HTERT RPE-1 (cell line): Measurements from ENCODE around the gene POLR3A.
"Not testable (repeated sequence)": the region's sequence is repeated elsewhere in the genome, so short reads cannot be mapped to it uniquely, and the experiment has no call there.

ENCODE experiments used
- in situ Hi-C: fragments of 300-500 bp; cut with MboI; formaldehyde crosslinking; loops from 4 replicates; pipeline ENCODE4 v1.14.3; 2020; ENCODE audit warnings: low sequenced_read_pairs

Gene POLR3A

DNA sequence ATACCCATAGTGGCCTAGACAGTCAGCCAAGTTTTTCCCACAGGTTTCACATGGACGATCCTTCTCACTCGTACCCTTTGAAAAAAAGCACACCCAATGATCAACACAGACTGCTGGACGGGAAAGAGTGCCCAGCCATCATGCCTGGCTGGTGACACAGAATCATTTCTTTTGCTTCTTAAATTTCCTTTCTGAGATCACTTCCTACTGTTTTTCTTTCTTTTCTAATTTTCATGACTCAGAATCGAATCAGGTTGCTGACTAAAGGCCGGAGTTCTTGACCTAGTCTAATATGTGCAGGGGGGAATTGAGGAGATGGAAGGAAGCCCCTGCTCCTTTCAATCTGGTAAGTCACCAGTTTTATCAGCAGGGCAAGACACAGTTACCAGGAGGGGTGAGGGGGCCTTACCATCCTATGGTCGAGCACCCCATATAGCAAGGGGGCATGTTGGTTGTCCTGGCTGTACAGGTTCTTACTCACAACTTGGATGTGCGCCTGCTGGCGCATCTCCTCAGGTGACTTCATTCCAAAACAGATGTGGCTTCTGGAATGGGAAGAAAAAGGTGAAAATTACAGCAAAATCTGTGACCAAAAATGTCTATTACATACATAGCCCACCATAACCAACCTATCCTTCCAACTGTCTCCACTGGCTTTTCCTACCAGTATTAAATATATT is 3.5 kb downstream of the POLR3A start:
- in situ Hi-C loops: no loop called here

DNA sequence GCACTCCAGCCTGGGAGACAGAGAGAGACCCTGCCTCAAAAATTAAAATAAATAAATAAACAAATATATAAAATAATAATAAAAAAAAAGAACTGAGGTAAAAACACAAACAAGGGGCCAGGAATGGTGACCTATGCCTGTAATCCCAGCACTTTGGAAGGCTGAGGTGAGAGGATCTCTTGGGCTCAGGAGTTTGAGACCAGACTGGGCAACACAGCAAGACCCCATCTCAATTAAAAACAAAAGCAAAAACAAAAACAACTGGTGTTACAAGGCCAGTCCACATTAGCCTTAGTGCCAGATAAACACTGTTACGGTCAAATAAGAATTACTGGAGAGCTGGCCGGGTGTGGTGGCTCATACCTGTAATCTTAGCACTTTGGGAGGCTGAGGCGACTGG is 5.6 kb downstream of the POLR3A start:
- in situ Hi-C loops: no loop called here

DNA sequence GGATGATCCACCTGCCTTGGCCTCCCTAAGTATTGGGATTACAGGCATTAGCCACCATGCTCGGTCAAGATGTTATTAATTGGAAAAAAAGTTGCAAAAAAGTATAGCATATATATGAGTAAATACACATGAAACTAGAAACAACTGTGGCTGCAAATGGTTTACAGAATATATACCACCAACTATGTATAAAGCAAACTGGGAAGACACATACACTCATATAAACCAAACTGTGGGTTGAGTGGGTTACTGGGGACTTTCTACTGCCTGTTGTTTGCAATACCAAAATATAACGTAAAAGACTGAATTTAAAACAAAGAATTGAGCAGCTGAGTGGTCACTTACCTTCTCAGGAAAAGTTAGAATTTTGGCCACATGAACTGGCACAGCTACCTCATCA is 8.1 kb downstream of the POLR3A start:
- in situ Hi-C loops: no loop called here

DNA sequence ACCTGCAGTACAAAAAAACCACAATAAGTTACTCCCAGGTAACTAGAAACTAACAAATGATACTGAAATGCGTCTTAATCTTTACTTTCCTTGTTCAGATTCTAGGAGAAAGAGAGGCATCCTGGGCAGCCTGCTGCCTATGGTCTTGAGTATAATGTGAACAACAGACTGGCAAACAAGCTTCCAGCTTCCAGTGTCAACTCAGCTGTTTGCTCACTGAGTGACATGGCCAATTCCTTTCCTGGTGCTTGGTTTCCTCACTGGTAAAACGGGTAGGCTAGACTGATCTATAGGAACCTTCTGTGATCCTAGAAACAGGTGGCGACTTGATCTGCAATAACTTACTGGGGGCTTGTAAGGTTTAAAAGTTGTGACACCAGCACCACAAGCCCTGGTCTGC is 10.1 kb downstream of the POLR3A start:
- in situ Hi-C loops: no loop called here

DNA sequence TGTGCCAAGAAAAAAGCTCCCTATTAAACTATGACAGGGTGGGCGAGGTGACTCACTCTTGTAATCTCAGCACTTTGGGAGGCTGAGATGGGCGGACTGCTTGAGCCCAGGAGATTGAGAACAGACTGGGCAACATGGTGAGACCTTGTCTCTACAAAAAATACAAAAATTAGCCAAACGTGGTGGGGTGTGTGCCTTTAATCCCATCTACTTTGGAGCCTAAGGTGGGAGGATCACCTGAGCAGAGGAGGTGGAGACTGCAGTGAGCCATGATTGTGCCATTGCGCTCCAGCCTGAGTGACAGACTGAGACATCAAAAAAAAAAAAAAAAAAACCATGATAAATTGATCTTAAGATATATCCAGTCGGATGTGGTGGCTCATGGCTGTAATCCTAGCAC is 11.5 kb downstream of the POLR3A start:
- in situ Hi-C loops: no loop called here

DNA sequence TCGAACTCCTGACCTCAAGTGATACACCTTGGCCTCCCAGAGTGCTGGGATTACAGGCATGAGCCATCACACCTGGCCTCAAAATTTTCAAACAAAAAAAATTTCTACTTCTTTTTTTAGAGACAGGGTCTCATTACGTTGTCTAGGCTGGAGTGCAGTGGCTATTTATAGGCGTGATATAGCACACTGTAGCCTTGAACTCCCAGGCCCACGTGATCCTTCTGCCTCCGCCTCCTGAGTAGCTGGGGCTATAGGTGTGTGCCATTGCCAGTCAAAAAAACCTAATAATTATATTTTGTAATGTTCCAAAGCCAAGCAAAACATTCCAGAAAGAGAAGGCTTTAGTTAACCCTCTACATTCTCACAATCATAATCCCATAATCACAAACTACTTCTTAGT is 13.8 kb downstream of the POLR3A start:
- in situ Hi-C loops: no loop called here

DNA sequence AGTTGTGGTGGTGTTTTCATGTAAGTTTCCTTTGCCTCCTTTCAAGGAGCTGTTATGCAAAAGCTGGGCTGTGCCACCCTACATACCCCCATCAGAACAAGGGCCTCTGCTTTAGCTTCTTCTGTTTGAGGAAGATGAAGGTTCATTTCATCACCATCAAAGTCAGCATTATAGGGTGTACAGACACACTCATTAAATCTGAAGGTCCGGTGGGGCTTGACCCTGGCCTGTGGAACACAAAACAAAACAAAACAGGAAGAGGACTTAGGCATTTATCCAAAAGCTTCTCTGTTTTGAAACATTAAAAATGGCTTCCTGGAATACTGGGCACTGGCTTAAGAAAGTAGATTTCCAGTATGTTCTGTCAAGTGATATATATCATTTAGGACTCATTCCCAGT is 15.8 kb downstream of the POLR3A start:
- in situ Hi-C loops: no loop called here

DNA sequence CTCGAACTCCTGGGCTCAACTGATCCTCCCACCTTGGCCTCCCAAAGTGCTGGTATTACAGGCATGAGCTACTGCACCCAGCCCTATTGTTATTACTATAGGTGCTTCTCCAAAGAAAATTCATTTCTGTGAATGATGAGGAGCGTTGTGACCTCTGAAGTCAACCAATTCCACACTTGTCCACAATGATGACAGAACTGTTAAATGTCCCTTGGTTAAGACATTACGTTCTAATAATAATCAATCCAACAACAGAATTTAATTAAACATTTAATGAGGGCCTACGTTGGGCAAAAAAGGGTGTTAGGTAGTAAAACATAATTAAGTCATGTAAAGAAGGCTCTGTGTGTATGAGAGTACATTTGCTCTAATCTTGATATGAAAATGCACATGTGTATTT is 18.2 kb downstream of the POLR3A start:
- in situ Hi-C loops: no loop called here

DNA sequence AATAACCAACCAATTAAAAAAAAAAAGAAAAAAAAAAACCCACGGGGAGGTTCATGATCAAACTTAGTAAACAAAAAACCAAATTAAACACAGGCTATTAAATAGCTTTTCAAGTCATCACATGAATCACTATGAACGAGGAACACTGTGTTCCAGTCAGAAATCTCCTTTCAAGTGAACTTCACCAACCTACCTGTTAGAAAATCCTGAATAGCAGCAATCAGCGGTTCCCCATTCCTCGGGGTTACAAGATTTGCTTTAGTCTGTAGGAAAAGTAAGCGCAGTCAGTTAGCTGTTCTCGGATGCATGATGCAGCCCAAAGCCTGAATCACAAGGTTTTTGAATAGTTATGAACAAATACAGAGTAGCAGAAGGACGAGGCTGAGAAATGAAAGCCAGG is 19.0 kb downstream of the POLR3A start:
- in situ Hi-C loops: no loop called here

DNA sequence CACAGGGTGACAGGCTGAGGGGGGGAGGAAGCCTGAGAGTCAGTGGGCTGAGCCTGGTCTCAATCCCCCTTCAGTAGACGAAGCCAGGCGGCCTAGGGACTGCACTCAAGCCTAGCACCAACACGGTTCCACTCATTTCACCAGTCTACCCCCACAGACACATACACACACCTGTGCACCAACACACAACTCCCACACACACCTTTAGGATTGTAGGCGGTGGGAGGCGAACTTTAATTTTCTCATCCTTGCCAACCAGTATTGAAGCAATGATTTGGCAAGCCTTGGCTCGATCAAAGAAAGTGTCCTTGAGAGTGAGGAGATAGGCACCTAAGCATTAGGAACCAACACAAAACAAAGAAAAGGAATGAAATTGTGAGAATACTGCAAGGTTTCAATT is 19.7 kb downstream of the POLR3A start:
- in situ Hi-C loops: no loop called here

DNA sequence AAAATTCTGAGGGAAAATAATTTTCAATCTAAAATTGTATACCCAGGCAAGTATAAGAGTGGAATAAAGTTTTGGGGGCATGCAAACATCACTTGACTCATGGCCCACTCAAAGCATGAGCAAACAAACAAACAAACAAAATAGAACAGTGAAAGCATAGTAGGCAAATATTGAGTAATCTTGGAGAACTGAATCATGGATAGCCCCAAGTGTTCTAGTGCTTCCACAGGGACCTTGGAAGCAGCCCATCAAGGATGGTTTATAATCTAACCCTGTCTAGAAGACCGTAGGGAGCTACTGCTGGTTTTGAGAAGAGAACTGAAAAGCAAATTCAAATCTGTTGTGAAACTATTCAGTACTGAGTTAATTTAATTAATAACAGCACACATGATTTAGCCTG is 22.1 kb downstream of the POLR3A start:
- in situ Hi-C loops: no loop called here

DNA sequence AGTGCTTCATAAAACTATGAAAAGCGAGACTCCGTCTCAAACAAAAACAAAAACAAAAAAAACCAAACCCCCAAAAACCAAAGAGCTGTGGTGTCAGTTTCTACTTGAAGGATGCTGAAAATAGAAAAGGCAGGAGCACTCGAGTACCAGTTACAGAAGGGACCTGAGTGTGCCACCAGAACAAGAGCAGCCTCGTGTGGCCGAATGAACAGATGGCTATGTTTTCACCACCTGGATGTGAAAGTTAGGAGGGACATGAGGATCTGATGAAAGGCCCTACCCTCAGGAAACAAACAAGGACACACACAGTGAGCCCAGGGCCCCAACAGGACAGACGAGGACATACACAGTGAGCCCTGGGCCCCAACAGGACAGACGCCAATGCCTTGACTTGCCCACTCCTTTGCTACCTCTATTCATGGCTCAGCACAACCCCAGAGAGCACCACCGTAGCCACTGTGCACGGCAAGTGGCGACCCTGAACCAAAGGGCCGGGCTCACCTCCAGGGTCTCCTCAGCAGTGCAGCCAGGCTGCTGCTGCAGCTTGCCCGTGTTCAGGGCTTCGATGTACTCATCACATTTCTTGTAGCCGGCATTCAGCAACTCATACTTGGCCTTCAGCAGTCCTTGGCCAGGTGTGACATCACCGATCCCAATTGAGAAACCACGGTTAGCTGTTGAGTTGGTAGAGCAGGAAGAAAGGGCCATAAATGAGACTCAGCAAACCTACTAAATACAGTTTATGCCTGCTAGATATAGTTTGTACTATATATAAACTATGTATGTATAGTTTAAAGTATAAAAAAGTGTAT is 24.9 kb downstream of the POLR3A start:
- in situ Hi-C loops: no loop called here

DNA sequence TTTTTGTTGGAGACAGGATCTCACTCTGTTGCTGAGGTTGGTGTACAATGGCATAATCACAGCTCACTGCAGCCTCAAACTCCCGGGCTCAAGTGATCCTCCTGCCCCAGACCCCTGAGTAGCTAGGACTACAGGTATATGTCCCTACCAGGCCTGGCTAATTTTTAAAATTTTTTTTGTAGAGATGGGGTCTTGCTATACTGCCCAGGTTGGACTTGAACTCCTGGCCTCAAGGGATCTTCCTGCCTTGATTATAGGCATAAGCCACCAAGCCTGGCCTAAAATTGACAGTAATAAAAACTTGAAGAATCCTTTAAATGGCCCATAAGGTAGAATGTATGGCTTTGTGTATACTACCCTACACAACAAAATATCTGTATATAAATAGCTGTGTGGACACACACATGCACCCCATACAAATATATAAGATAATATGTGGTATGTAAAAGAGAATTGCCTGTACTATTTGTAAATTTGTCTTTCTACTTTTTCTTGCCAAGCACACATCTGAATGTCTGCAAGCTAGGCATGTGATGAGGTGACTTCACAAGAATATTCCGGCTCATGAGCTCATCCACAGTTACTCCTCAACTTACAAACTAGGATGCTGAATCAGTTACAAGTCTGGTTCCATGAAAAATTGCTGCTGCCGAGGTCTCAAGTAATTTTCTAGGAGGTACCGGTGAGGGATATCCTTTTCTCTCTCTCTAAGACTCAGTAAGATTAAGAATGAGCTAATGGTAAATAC is 26.6 kb downstream of the POLR3A start:
- in situ Hi-C loops: no loop called here

DNA sequence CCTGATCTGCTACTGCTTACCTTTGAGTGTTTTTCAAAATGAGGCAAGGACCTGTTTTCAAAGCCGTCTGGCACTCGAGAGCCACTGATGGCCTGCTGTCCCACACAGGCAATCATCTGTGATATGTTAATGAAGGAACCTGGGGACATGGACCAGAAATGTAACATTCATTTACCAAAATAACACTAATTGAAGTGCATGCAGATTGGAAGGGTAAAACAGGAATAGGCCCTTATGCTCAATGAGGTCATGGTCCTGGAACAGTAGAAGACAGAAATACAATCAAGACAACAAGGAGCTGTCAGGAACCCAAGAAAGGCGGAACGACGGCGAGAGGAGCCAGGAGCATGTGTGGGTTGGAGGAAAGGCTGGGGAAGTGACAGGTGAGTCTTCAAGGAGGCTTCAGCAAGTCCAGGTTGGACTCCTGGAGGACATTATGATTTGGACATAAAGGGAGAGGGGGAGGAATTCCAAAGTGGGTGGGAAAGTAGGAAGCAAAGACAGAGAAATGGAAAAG is 28.3 kb downstream of the POLR3A start:
- in situ Hi-C loops: no loop called here

DNA sequence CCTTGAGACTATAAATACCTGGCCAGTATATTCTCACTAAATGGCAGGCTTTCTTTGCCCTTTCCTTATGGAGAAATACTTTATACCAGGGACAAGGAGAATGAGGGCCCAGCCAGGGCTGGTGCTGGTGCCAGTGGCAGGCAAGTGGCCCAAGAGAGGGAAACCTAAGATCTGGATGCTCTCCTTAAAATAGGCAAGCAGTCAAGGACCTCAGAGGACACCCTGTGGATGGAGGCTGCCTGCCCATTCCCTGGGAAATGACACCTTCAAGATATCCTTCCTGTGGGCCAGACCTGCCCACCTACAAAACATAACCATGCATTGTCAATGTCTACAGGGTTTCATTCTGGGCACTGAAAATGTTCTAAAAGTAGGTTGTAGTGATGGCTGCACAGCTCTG is 29.1 kb downstream of the POLR3A start:
- in situ Hi-C loops: no loop called here

DNA sequence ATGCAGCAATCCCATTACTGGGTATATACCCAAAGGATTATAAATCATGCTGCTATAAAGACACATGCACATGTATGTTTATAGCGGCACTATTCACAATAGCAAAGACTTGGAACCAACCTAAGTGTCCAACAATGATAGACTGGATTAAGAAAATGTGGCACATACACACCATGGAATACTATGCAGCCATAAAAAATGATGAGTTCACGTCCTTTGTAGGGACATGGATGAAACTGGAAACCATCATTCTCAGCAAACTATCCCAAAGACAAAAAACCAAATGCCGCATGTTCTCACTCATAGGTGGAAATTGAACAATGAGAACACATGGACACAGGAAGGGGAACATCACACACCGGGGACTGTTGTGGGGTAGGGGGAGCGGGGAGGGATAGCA is 30.5 kb downstream of the POLR3A start:
- in situ Hi-C loops: not testable (repeated sequence)

DNA sequence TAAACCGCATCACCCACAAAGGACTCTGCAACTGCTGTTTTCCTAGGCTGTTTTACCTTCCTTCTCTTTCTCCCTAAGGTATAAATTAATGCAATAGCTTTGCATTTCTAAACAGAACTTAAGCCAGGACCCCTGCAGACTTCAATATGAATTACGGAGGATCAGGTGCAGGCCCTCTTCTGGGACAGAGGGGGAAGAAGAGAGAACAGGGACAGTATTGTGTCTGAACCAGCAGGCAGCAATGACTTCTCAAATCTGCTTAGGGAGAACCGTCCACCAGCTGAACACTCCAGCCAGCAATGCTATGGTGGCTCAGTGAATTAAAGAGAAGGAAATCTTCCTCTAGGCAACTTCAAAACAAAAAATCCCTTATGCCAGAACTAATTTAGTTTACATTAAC is 35.7 kb downstream of the POLR3A start:
- in situ Hi-C loops: no loop called here

DNA sequence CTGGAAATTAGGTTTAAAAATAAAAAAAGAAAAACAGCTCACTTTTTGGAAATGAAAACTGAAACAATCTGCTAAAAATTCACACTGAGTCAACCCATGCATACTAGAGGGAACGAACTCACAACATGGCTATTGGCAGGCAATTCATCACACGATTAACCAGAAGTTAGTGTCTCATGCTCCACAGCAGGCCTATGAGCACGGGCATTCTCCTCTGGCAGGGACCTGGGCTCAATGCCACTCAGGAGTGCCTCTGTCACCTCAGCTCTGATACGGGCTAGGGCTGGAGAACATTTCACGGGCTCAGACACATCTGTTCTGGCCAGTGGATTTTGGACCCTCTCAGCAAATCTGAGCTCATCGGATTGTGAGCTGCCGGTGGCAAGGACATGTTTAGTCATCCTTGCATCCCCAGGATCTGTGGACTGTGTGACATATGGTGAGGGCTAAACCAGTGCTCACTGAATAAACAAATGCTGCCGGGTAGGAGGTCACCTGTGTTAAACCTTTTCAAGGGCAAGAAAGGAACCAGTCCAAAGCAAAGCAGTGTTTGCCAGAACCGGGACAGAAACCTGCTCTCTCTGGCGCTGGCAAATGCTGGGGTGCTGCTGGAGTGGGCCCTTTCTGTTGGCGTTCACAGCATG is 40.1 kb downstream of the POLR3A start:
- in situ Hi-C loops: no loop called here

DNA sequence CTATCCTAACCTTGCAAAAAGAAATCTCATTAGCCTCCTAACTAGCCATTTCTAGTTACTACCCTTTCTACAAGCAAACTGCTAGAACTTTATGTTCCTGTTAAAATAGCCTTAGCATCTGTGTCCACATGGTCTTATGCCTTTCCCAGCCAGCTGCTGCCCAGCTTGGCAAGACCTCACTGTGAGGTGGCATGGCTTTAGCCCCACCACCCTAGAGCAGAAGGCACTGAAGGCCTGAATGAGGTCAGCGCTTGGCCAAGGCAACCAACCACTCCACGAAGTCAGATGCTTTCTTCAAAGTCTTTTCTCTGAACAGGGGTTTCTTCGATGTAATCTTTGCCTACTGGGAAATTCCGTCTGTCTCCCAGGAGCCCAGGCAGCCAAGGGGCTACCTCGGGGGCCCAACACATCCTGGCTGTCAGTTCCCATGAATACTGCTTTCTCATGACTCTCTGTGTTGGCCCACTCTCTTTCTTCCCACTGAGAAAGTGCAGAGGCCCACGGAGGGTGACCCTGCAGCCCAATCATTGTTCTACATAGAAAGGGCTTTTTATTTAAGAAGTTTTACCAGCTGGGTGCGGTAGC is 41.6 kb downstream of the POLR3A start:
- in situ Hi-C loops: no loop called here

DNA sequence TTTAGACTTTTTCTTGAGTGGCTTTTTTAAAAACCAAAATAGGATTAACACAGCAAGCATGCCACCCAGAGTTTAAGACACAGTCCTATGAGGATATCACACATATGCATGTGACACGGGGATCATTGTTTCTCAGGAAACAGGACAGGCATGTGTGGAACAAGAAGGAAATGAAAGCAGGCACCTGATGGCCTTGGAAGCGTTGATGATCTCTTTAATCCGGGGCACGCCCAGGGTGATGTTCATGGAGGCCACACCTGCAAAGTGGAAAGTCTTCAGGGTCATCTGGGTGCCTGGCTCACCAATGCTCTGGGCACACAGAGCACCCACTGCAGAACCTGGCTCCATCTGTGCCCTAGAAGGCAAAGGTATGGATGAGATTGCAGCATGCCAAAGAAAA is 44.3 kb downstream of the POLR3A start:
- in situ Hi-C loops: no loop called here
